OCI-LY7 (cell line): Measurements from ENCODE around the gene ZBTB20. TPM values are rescaled to one million over a fixed set of nuclear protein-coding genes. Genes with fewer than 3 reads are reported as not detected.

Source experiments
- BruUV-seq: library from RNA; stranded (reverse); fragments of 400-500 nt; replicated peaks from 2 replicates; lab custom pipeline; 2021; lab: Mats Ljungman, UMichigan
- CTCF ChIA-PET: fragments of 300-600 bp; sonication (Branson Sonifier 250); formaldehyde crosslinking; loops from one replicate; lab custom pipeline; 2022; ENCODE audit warnings: antibody characterized with exemption; ENCODE audit not compliant: unreplicated experiment; lab: Charles Lee
- POLR2A ChIA-PET: fragments of 300-600 bp; sonication (Branson Sonifier 250); formaldehyde crosslinking; loops from one replicate; lab custom pipeline; 2022; ENCODE audit warnings: antibody characterized with exemption; lab: Charles Lee
- DNase-seq: peaks from one replicate; pipeline ENCODE4 v3.0.0-alpha.2; 2015; ENCODE audit warnings: low spot score
- H2AFZ ChIP-seq: fragments of 200-600 bp; sonication (generic), shearing (Covaris generic); 2 replicates; pipeline ENCODE4 v1.6.1; 2014; ENCODE audit warnings: mild to moderate bottlenecking, antibody characterized with exemption, low read length, moderate library complexity
- H3K27ac ChIP-seq: fragments of 200-600 bp; sonication (generic); 2 replicates; pipeline ENCODE4 v1.5.1; 2014; ENCODE audit warnings: mixed run types, low read depth, mild to moderate bottlenecking, moderate library complexity, low read length, inconsistent platforms; ENCODE audit not compliant: poor library complexity, severe bottlenecking
- H3K36me3 ChIP-seq: fragments of 200-600 bp; sonication (generic); 2 replicates; pipeline ENCODE4 v1.6.1; 2014; ENCODE audit warnings: mild to moderate bottlenecking, antibody characterized with exemption, low read length, moderate library complexity, mixed read lengths; ENCODE audit not compliant: insufficient read depth
- H3K4me1 ChIP-seq: fragments of 200-600 bp; sonication (generic); 2 replicates; pipeline ENCODE4 v1.5.1; 2014; ENCODE audit warnings: mild to moderate bottlenecking, low read length; ENCODE audit not compliant: insufficient read depth, poor library complexity, severe bottlenecking
- H3K4me2 ChIP-seq: fragments of 200-600 bp; sonication (generic); 2 replicates; pipeline ENCODE4 v1.6.1; 2014; ENCODE audit warnings: mild to moderate bottlenecking, low read length
- H3K4me3 ChIP-seq: fragments of 200-600 bp; sonication (generic); 2 replicates; pipeline ENCODE4 v1.5.1; 2014; ENCODE audit warnings: mild to moderate bottlenecking, low read depth, low read length; ENCODE audit not compliant: poor library complexity, severe bottlenecking
- H3K79me2 ChIP-seq: fragments of 200-600 bp; sonication (generic); 2 replicates; pipeline ENCODE4 v1.6.1; 2016; ENCODE audit warnings: low read depth, mild to moderate bottlenecking, low read length, moderate library complexity, mixed read lengths; ENCODE audit not compliant: insufficient read depth
- H3K9me2 ChIP-seq: fragments of 200-600 bp; sonication (generic); 2 replicates; pipeline ENCODE4 v1.6.1; 2016; ENCODE audit warnings: mild to moderate bottlenecking, low read length, mixed read lengths; ENCODE audit not compliant: insufficient read depth
- H3K9me3 ChIP-seq: fragments of 200-600 bp; sonication (generic); 2 replicates; pipeline ENCODE4 v1.6.1; 2014; ENCODE audit warnings: mild to moderate bottlenecking, mixed run types, low read length, mixed read lengths
- H4K20me1 ChIP-seq: fragments of 200-600 bp; sonication (generic); 2 replicates; pipeline ENCODE4 v1.6.1; 2014; ENCODE audit warnings: mild to moderate bottlenecking, antibody characterized with exemption, low read length, moderate library complexity, mixed read lengths; ENCODE audit not compliant: insufficient read depth
- CTCF ChIP-seq: fragments of 200-600 bp; sonication (generic); conservative IDR thresholded peaks from 2 replicates; pipeline ENCODE4 v1.5.1; 2014; ENCODE audit warnings: mild to moderate bottlenecking, antibody characterized with exemption, low read length, moderate library complexity, mixed read lengths
- EZH2phosphoT487 ChIP-seq: fragments of 200-600 bp; sonication (generic); IDR thresholded peaks from 2 replicates; pipeline ENCODE4 v1.6.1; 2018; ENCODE audit warnings: low read depth, borderline replicate concordance, mild to moderate bottlenecking, mixed run types, antibody characterized with exemption, low read length, moderate library complexity, mixed read lengths
- intact Hi-C: fragments of 100-400 bp; cut with micrococcal nuclease; formaldehyde crosslinking; loops from one replicate; pipeline ENCODE4 v1.10.0; 2022; ENCODE audit not compliant: unreplicated experiment
- total RNA-seq, 2 experiments: library from RNA; depleted of rRNA in 1 of 2; stranded (reverse); fragments of >200 nt in 1 of 2; shearing (Covaris generic) in 1 of 2; gene quantifications; 2 replicates each; pipeline ENCODE4 v1.2.3, GENCODE V29; 2014 to 2022

Gene ZBTB20
- total RNA-seq, 2 experiments from 2014 or later, result 5.5 to 11.8 TPM

- no TSS peak for BruUV-seq
Measured at GRCh38 chr3:114741066-114741465, 406.0 kb downstream of the ZBTB20 start.

GRCh38 chr3:114739627-114740026 lies 407.5 kb downstream of the ZBTB20 start:
- no peak overlapping the region for H3K4me2 ChIP-seq
- ChIA-PET CTCF (no interaction called here), POLR2A (no interaction called here)
- H3K27ac ChIP-seq, result no peak overlapping the region
- TF ChIP-seq CTCF, result no peak
- no peaks in the 10 kb centered on the region for H3K36me3 ChIP-seq
- no peaks in the 10 kb centered on the region for H3K9me3 ChIP-seq
- BruUV-seq, result no TSS peak
- H3K4me3 ChIP-seq, result no peak overlapping the region
- H3K79me2 ChIP-seq, result no peaks in the 10 kb centered on the region
- H3K4me1 ChIP-seq, result no peaks in the 10 kb centered on the region
- intact Hi-C loops, result no loop called here
- no peak for DNase-seq
- H2AFZ ChIP-seq, result no peak overlapping the region
- H4K20me1 ChIP-seq, result peaks cover 4% of the 10 kb centered on the region; the same call in 1 of the 2 replicates
- H3K9me2 ChIP-seq, result no peaks in the 10 kb centered on the region

More at GRCh38 chr3:114741066-114741465, 406.0 kb downstream of the ZBTB20 start:
- Histone ChIP-seq H3K9me3 (no peaks in the 10 kb centered on the region), H3K36me3 (no peaks in the 10 kb centered on the region), H3K4me2 (no peak overlapping the region), H3K9me2 (no peaks in the 10 kb centered on the region), H3K27ac (no peak overlapping the region), H3K4me1 (no peaks in the 10 kb centered on the region), H3K4me3 (no peak overlapping the region), H2AFZ (no peak overlapping the region), H3K79me2 (no peaks in the 10 kb centered on the region), H4K20me1 (peaks cover 4% of the 10 kb centered on the region; the same call in 1 of the 2 replicates)
- no peak for DNase-seq
- no peak for TF ChIP-seq EZH2phosphoT487
- TF ChIP-seq CTCF, result no peak
- intact Hi-C loops, result no loop called here
- CTCF ChIA-PET, result no interaction called here
- POLR2A ChIA-PET, result interaction anchor here (0.7 kb wide), 1 partner anchor 135 kb away, joined by 4 read pairs; no protein-coding TSS in a partner anchor

- no peaks in the 10 kb centered on the region for H3K4me1 ChIP-seq
- ChIA-PET POLR2A (no interaction called here), CTCF (no interaction called here)
- H3K4me2 ChIP-seq, result no peak overlapping the region
- no TSS peak for BruUV-seq
- intact Hi-C loops, result no loop called here
- TF ChIP-seq CTCF (no peak), EZH2phosphoT487 (no peak)
- H3K9me3 ChIP-seq, result no peaks in the 10 kb centered on the region
- H2AFZ ChIP-seq, result no peak overlapping the region
- H3K27ac ChIP-seq, result no peak overlapping the region
- H3K9me2 ChIP-seq, result no peaks in the 10 kb centered on the region
- no peaks in the 10 kb centered on the region for H3K36me3 ChIP-seq
- DNase-seq, result no peak
- H3K79me2 ChIP-seq, result no peaks in the 10 kb centered on the region
- no peak overlapping the region for H3K4me3 ChIP-seq
- H4K20me1 ChIP-seq, result no peaks in the 10 kb centered on the region
Measured at GRCh38 chr3:114732353-114732752, 414.7 kb downstream of the ZBTB20 start.
